ENCODE results near the gene SLC6A20. TPM values are rescaled to one million over a fixed set of nuclear protein-coding genes. Genes with fewer than 3 reads are reported as not detected.

The SLC6A20 gene
- total and polyA plus RNA-seq, 2 of the 13 experiments (the other 11 are each of a cell fraction or from before 2014, with no cell fraction given), result not detected

DNA sequence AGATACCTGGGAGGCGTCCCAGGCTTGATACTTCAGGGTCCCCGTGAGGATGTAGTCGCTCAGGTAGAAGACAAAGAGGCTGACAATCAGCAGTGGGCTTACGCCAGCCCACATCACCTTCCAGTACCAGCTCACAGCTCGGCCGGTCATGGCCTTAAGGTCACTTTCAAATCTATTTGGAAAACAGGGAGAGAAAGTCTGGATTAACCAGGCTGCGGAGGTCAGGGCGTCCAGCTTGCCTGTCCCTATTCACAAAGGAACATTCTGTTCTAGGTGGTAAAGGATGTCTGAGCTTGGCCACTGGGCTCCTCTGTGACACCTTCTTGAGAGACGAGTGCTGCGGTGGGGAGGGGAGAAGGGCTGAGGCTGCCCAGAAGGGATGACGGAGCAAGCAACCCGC lies 36.5 kb downstream of the SLC6A20 start (continued):
- TF ChIP-seq, protein P1, sequence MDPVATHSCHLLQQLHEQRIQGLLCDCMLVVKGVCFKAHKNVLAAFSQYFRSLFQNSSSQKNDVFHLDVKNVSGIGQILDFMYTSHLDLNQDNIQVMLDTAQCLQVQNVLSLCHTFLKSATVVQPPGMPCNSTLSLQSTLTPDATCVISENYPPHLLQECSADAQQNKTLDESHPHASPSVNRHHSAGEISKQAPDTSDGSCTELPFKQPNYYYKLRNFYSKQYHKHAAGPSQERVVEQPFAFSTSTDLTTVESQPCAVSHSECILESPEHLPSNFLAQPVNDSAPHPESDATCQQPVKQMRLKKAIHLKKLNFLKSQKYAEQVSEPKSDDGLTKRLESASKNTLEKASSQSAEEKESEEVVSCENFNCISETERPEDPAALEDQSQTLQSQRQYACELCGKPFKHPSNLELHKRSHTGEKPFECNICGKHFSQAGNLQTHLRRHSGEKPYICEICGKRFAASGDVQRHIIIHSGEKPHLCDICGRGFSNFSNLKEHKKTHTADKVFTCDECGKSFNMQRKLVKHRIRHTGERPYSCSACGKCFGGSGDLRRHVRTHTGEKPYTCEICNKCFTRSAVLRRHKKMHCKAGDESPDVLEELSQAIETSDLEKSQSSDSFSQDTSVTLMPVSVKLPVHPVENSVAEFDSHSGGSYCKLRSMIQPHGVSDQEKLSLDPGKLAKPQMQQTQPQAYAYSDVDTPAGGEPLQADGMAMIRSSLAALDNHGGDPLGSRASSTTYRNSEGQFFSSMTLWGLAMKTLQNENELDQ (CRISPR knock-in tag; IDR thresholded peaks at IDR 0.05; ENCODE audit: borderline replicate concordance), result no peak
- no peak for TF ChIP-seq FOXA3 (CRISPR knock-in tag; IDR thresholded peaks at IDR 0.05)
- TF ChIP-seq ZNF501 (CRISPR knock-in tag; IDR thresholded peaks at IDR 0.05), result no peak
- no peak for TF ChIP-seq NFKB2 (CRISPR knock-in tag; IDR thresholded peaks at IDR 0.05; ENCODE audit: borderline replicate concordance)
- no peak for TF ChIP-seq MBNL3 (CRISPR knock-in tag; conservative IDR thresholded peaks at IDR 0.05)
- TF ChIP-seq MTA1 (CRISPR knock-in tag; IDR thresholded peaks at IDR 0.05; ENCODE audit: borderline replicate concordance), result no peak
- no peak for TF ChIP-seq THYN1 (CRISPR knock-in tag; IDR thresholded peaks at IDR 0.05; ENCODE audit: borderline replicate concordance, low read depth)
- TF ChIP-seq, protein P2, sequence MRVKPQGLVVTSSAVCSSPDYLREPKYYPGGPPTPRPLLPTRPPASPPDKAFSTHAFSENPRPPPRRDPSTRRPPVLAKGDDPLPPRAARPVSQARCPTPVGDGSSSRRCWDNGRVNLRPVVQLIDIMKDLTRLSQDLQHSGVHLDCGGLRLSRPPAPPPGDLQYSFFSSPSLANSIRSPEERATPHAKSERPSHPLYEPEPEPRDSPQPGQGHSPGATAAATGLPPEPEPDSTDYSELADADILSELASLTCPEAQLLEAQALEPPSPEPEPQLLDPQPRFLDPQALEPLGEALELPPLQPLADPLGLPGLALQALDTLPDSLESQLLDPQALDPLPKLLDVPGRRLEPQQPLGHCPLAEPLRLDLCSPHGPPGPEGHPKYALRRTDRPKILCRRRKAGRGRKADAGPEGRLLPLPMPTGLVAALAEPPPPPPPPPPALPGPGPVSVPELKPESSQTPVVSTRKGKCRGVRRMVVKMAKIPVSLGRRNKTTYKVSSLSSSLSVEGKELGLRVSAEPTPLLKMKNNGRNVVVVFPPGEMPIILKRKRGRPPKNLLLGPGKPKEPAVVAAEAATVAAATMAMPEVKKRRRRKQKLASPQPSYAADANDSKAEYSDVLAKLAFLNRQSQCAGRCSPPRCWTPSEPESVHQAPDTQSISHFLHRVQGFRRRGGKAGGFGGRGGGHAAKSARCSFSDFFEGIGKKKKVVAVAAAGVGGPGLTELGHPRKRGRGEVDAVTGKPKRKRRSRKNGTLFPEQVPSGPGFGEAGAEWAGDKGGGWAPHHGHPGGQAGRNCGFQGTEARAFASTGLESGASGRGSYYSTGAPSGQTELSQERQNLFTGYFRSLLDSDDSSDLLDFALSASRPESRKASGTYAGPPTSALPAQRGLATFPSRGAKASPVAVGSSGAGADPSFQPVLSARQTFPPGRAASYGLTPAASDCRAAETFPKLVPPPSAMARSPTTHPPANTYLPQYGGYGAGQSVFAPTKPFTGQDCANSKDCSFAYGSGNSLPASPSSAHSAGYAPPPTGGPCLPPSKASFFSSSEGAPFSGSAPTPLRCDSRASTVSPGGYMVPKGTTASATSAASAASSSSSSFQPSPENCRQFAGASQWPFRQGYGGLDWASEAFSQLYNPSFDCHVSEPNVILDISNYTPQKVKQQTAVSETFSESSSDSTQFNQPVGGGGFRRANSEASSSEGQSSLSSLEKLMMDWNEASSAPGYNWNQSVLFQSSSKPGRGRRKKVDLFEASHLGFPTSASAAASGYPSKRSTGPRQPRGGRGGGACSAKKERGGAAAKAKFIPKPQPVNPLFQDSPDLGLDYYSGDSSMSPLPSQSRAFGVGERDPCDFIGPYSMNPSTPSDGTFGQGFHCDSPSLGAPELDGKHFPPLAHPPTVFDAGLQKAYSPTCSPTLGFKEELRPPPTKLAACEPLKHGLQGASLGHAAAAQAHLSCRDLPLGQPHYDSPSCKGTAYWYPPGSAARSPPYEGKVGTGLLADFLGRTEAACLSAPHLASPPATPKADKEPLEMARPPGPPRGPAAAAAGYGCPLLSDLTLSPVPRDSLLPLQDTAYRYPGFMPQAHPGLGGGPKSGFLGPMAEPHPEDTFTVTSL (CRISPR knock-in tag; IDR thresholded peaks at IDR 0.05; ENCODE audit: borderline replicate concordance), result no peak
